ENCODE data around the gene DLX4. TPM values are rescaled to one million over a fixed set of nuclear protein-coding genes. Genes with fewer than 3 reads are reported as not detected.

Gene DLX4
- total RNA-seq, 1 experiment from 2014 or later, result 0.44 TPM

GRCh38 chr17:49966767-49967166 lies 2.2 kb upstream of the DLX4 start:
- Histone ChIP-seq H3K4me2 (ENCODE audit: low read length) (no peak overlapping the region), H4K20me1 (ENCODE audit: low read length) (no peaks in the 10 kb centered on the region), H3K36me3 (ENCODE audit: low read depth, low read length) (no peaks in the 10 kb centered on the region), H3K27ac (ENCODE audit: low read length) (no peak overlapping the region), H3K9me2 (replicated peaks; ENCODE audit: low read length) (no peaks in the 10 kb centered on the region), H3K79me2 (ENCODE audit: low read length) (no peaks in the 10 kb centered on the region), H3K4me3 (ENCODE audit: low read length) (no peak overlapping the region), H3K9ac (ENCODE audit: low read length) (no peak overlapping the region), H3F3A (ENCODE audit: low read length, unreplicated experiment) (no peaks in the 10 kb centered on the region), H2AFZ (ENCODE audit: low read length) (no peak overlapping the region), H3K27me3 (ENCODE audit: low read length) (peaks cover 70% of the 10 kb centered on the region), H3K4me1 (ENCODE audit: insufficient read depth, low read length) (no peaks in the 10 kb centered on the region), H3K9me3 (ENCODE audit: low read length) (no peaks in the 10 kb centered on the region)
- ATAC-seq (no peak), DNase-seq (no peak)
- no TSS peak for BruUV-seq (replicated peaks)
- intact Hi-C loops (cut with micrococcal nuclease), result no loop called here
- TF ChIP-seq EZH2 (IDR thresholded peaks at IDR 0.05; ENCODE audit: low read length, unreplicated experiment) (no peak), CTCF (conservative IDR thresholded peaks at IDR 0.05; ENCODE audit: low read depth, low read length) (no peak), EZH2phosphoT487 (IDR thresholded peaks at IDR 0.05; ENCODE audit: borderline replicate concordance, low read length) (no peak)
- POLR2A ChIA-PET (ENCODE audit: unreplicated experiment), result no interaction called here
- CTCF ChIA-PET, result no interaction called here

- intact Hi-C loops (cut with micrococcal nuclease), result no loop called here
- ATAC-seq (no peak), DNase-seq (no peak)
- no peaks in the 10 kb centered on the region for H3F3A ChIP-seq (ENCODE audit: low read length, unreplicated experiment)
- CTCF ChIA-PET, result no interaction called here
- H3K4me2 ChIP-seq (ENCODE audit: low read length), result no peak overlapping the region
- no peak overlapping the region for H3K4me3 ChIP-seq (ENCODE audit: low read length)
- no peak overlapping the region for H3K27ac ChIP-seq (ENCODE audit: low read length)
- no peaks in the 10 kb centered on the region for H3K4me1 ChIP-seq (ENCODE audit: insufficient read depth, low read length)
- H3K79me2 ChIP-seq (ENCODE audit: low read length), result no peaks in the 10 kb centered on the region
- no peaks in the 10 kb centered on the region for H4K20me1 ChIP-seq (ENCODE audit: low read length)
- POLR2A ChIA-PET (ENCODE audit: unreplicated experiment), result interaction anchor here (0.6 kb wide), 1 partner anchor 211 kb away, joined by 5 read pairs; no protein-coding TSS in a partner anchor
- peaks cover 74% of the 10 kb centered on the region for H3K27me3 ChIP-seq (ENCODE audit: low read length)
- no TSS peak for BruUV-seq (replicated peaks)
- no peak for TF ChIP-seq CTCF (conservative IDR thresholded peaks at IDR 0.05; ENCODE audit: low read depth, low read length)
- TF ChIP-seq EZH2phosphoT487 (IDR thresholded peaks at IDR 0.05; ENCODE audit: borderline replicate concordance, low read length), result no peak
- TF ChIP-seq EZH2 (IDR thresholded peaks at IDR 0.05; ENCODE audit: low read length, unreplicated experiment), result no peak
- no peak overlapping the region for H2AFZ ChIP-seq (ENCODE audit: low read length)
- H3K9me2 ChIP-seq (replicated peaks; ENCODE audit: low read length), result no peaks in the 10 kb centered on the region
- no peak overlapping the region for H3K9ac ChIP-seq (ENCODE audit: low read length)
- no peaks in the 10 kb centered on the region for H3K36me3 ChIP-seq (ENCODE audit: low read depth, low read length)
- no peaks in the 10 kb centered on the region for H3K9me3 ChIP-seq (ENCODE audit: low read length)
Observed at GRCh38 chr17:49967205-49967604, 1.8 kb upstream of the DLX4 start.

GRCh38 chr17:49967621-49968404 lies 1.2 kb upstream of the DLX4 start:
- H3K4me1 ChIP-seq (ENCODE audit: insufficient read depth, low read length), result no peaks in the 10 kb centered on the region
- BruUV-seq (replicated peaks), result no TSS peak
- H3K4me3 ChIP-seq (ENCODE audit: low read length), result peak overlapping the region; percentile 60; the same call in 1 of the 2 replicates
- H3K4me2 ChIP-seq (ENCODE audit: low read length), result peak overlapping the region; percentile 76
- no peaks in the 10 kb centered on the region for H3F3A ChIP-seq (ENCODE audit: low read length, unreplicated experiment)
- no peaks in the 10 kb centered on the region for H3K9me2 ChIP-seq (replicated peaks; ENCODE audit: low read length)
- no peak overlapping the region for H3K27ac ChIP-seq (ENCODE audit: low read length)
- H3K9ac ChIP-seq (ENCODE audit: low read length), result no peak overlapping the region
- no peak for ATAC-seq
- H4K20me1 ChIP-seq (ENCODE audit: low read length), result no peaks in the 10 kb centered on the region
- no peaks in the 10 kb centered on the region for H3K79me2 ChIP-seq (ENCODE audit: low read length)
- H3K27me3 ChIP-seq (ENCODE audit: low read length), result peaks cover 80% of the 10 kb centered on the region
- peak overlapping the region; percentile 54 for H2AFZ ChIP-seq (ENCODE audit: low read length)
- intact Hi-C loops (cut with micrococcal nuclease), result no loop called here
- no peaks in the 10 kb centered on the region for H3K36me3 ChIP-seq (ENCODE audit: low read depth, low read length)
- no peaks in the 10 kb centered on the region for H3K9me3 ChIP-seq (ENCODE audit: low read length)
- ChIA-PET CTCF (no interaction called here), POLR2A (ENCODE audit: unreplicated experiment) (interaction anchor here (0.6 kb wide), 1 partner anchor 210 kb away, joined by 5 read pairs; no protein-coding TSS in a partner anchor)
- no peak for TF ChIP-seq EZH2 (IDR thresholded peaks at IDR 0.05; ENCODE audit: low read length, unreplicated experiment)
- no peak for TF ChIP-seq EZH2phosphoT487 (IDR thresholded peaks at IDR 0.05; ENCODE audit: borderline replicate concordance, low read length)
- no peak for TF ChIP-seq CTCF (conservative IDR thresholded peaks at IDR 0.05; ENCODE audit: low read depth, low read length)
- DNase-seq, result no peak
